ENCODE measurements around the gene EPS8L3. TPM values are rescaled to one million over a fixed set of nuclear protein-coding genes. Genes with fewer than 3 reads are reported as not detected.

The EPS8L3 gene
- total and polyA plus RNA-seq, 10 of the 15 experiments (the other 5 are each of a cell fraction or from before 2014, with no cell fraction given) = not detected

DNA sequence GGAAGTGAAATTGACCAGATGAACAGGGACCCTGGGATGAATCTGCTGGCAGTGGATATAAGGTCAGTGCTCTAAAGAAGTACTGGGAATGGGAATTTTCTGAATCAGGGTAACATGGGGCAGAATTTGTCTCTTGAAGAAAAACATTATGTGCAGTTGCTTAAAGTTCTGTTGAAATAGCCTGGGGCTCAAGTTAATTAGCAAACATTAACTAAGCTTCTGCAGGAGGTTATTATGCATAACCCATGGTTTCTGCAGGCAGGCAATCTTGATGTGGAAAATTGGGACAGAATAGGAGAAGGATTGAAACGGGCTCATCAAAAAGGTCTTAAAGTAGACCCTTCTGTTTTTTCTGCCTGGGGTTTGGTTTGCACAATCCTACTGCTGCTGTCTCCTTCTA lies 37.7 kb downstream of the EPS8L3 start:
- Histone ChIP-seq H3K9ac (ENCODE audit: control insufficient read depth, insufficient read depth, low read length) (no peak overlapping the region), H3K4me2 (ENCODE audit: control insufficient read depth, insufficient read depth) (no peak overlapping the region), H4K20me1 (ENCODE audit: control insufficient read depth, insufficient read depth) (no peaks in the 10 kb centered on the region), H3K27me3 (replicated peaks in 1 of 2; ENCODE audit: control insufficient read depth in 2 of 2, insufficient read depth in 2 of 2, low read length in 1 of 2) (no peaks in the 10 kb centered on the region; a peak in 1 of 4 replicates), H3K27ac (ENCODE audit: control insufficient read depth, insufficient read depth) (no peak overlapping the region), H3K79me2 (ENCODE audit: control insufficient read depth, insufficient read depth, low read length) (no peaks in the 10 kb centered on the region), H3K4me1 (ENCODE audit: control insufficient read depth, insufficient read depth, low read length) (no peaks in the 10 kb centered on the region), H2AFZ (ENCODE audit: control insufficient read depth, low read depth, low read length) (no peak overlapping the region), H3K4me3 (no peak overlapping the region), H3K36me3 (ENCODE audit: control insufficient read depth in 2 of 2, insufficient read depth in 2 of 2, low read length in 1 of 2) (no peaks in the 10 kb centered on the region), H3K9me3 (replicated peaks; ENCODE audit: control insufficient read depth, insufficient read depth, low read length) (no peaks in the 10 kb centered on the region)
- FAIRE-seq (no peak), DNase-seq (ENCODE audit: low read depth, low spot score) (no peak), ATAC-seq (no peak)
- intact Hi-C loops (cut with micrococcal nuclease; ENCODE audit: unreplicated experiment) (no loop called here), in situ Hi-C loops (cut with MboI) (no loop called here)
- BruUV-seq (replicated peaks) = no TSS peak
- 0% methylated on average over 1 of the region's 1 CpG for WGBS (ENCODE audit: insufficient coverage, insufficient replicate concordance, low lambda C conversion rate, missing lambda C conversion rate)
- ChIA-PET CTCF (no interaction called here), RAD21 (ENCODE audit: unreplicated experiment) (no interaction called here), POLR2A (no interaction called here), SMC1A (ENCODE audit: uncharacterized antibody, unreplicated experiment) (no interaction called here)
- TF ChIP-seq MTA3 (IDR thresholded peaks at IDR 0.05; ENCODE audit: borderline replicate concordance, low read length) (no peak), NBN (IDR thresholded peaks at IDR 0.05) (no peak), IKZF1 (conservative IDR thresholded peaks at IDR 0.05) (no peak), JUNB (IDR thresholded peaks at IDR 0.05) (no peak), ZNF24 (IDR thresholded peaks at IDR 0.05) (no peak), ASH2L (IDR thresholded peaks at IDR 0.05; ENCODE audit: borderline replicate concordance, low read depth) (no peak), RAD21 (IDR thresholded peaks at IDR 0.05; ENCODE audit: insufficient read depth, low read depth, low read length) (no peak), SREBF2 (IDR thresholded peaks at IDR 0.05; ENCODE audit: low read length) (no peak), TBL1XR1 (IDR thresholded peaks at IDR 0.05; ENCODE audit: low read depth, low read length) (no peak)
- TF ChIP-seq, protein P1, sequence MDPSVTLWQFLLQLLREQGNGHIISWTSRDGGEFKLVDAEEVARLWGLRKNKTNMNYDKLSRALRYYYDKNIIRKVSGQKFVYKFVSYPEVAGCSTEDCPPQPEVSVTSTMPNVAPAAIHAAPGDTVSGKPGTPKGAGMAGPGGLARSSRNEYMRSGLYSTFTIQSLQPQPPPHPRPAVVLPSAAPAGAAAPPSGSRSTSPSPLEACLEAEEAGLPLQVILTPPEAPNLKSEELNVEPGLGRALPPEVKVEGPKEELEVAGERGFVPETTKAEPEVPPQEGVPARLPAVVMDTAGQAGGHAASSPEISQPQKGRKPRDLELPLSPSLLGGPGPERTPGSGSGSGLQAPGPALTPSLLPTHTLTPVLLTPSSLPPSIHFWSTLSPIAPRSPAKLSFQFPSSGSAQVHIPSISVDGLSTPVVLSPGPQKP (IDR thresholded peaks at IDR 0.05; ENCODE audit: low read depth, low read length) = no peak
- TF ChIP-seq, protein P2, sequence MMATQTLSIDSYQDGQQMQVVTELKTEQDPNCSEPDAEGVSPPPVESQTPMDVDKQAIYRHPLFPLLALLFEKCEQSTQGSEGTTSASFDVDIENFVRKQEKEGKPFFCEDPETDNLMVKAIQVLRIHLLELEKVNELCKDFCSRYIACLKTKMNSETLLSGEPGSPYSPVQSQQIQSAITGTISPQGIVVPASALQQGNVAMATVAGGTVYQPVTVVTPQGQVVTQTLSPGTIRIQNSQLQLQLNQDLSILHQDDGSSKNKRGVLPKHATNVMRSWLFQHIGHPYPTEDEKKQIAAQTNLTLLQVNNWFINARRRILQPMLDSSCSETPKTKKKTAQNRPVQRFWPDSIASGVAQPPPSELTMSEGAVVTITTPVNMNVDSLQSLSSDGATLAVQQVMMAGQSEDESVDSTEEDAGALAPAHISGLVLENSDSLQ (IDR thresholded peaks at IDR 0.05) = no peak

All from GM12878 (cell line).